Measurements from ENCODE around the gene C2orf81. TPM values are rescaled to one million over a fixed set of nuclear protein-coding genes. Genes with fewer than 3 reads are reported as not detected.

The C2orf81 gene
- total and polyA plus RNA-seq, 12 donors: 0.36 to 7.1 (median 1.8) TPM

DNA sequence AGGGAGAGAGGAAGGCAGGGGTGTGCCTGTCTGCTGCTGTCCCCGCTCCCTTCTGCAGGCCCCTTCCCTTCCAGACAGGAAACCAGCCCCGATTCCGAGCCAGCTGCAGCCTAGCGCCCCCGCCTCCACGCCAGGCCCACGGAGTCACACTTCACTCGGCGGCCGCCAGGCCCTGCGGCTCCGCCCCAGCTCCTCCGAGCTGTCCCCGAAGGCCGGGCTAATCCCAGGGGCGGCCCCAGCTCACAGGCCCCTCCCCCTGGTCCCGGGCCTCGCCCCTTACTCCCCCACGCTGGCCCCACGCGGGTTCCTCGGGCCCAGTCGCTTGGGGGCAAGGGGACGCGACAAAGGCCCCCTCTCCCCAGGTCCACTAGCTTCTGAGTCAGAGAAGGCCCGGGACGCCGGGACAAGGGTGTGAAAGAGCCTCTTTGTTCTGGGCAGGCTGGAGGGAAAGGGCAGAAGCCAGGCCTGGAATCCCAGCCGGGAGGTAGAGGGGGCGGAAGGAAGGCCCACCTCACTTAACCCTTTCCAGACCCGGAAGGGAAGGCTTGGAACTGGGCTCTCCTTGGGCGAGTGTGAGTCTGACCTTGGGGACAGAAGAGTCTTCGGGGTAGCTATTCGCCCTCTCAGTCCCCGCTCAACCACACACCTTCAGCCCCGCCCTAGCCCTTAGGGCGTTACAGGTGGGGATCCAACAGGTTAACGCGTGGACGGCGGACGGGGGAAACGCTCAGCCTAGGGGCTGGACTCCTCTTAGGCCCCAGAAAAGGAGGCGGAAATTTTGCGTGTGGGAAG, 19.2 kb upstream of the C2orf81 start:
- intact Hi-C loops (cut with DNase I): no loop called here
- peak; percentile 17 to 66 for TF ChIP-seq POLR2A (IDR thresholded peaks at IDR 0.05)
- TF ChIP-seq, protein P1, sequence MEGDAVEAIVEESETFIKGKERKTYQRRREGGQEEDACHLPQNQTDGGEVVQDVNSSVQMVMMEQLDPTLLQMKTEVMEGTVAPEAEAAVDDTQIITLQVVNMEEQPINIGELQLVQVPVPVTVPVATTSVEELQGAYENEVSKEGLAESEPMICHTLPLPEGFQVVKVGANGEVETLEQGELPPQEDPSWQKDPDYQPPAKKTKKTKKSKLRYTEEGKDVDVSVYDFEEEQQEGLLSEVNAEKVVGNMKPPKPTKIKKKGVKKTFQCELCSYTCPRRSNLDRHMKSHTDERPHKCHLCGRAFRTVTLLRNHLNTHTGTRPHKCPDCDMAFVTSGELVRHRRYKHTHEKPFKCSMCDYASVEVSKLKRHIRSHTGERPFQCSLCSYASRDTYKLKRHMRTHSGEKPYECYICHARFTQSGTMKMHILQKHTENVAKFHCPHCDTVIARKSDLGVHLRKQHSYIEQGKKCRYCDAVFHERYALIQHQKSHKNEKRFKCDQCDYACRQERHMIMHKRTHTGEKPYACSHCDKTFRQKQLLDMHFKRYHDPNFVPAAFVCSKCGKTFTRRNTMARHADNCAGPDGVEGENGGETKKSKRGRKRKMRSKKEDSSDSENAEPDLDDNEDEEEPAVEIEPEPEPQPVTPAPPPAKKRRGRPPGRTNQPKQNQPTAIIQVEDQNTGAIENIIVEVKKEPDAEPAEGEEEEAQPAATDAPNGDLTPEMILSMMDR (IDR thresholded peaks at IDR 0.05): peak in 5 of 6 experiments; percentile 40 to 60 (median 42)
- Histone ChIP-seq H3K27ac (peak overlapping the region in 3 of 5 donors; percentile 60 to 74 (median 71)), H3K27me3 (peaks cover 11% of the 10 kb centered on the region), H3K4me3 (peak overlapping the region; percentile 0 to 74 (median 64)), H3K4me1 (replicated peaks in 1 of 2) (peaks cover 13 to 28% of the 10 kb centered on the region in 2 donors), H3K9me3 (replicated peaks in 1 of 3) (no peaks in the 10 kb centered on the region), H3K36me3 (replicated peaks in 1 of 2) (no peaks in the 10 kb centered on the region)
- DNase-seq: peak; percentile 84 to 88 (median 86)
- WGBS, 4 donors: 15 to 22% (median 18%) methylated on average over 19 to 45 of the region's 45 CpGs

DNA sequence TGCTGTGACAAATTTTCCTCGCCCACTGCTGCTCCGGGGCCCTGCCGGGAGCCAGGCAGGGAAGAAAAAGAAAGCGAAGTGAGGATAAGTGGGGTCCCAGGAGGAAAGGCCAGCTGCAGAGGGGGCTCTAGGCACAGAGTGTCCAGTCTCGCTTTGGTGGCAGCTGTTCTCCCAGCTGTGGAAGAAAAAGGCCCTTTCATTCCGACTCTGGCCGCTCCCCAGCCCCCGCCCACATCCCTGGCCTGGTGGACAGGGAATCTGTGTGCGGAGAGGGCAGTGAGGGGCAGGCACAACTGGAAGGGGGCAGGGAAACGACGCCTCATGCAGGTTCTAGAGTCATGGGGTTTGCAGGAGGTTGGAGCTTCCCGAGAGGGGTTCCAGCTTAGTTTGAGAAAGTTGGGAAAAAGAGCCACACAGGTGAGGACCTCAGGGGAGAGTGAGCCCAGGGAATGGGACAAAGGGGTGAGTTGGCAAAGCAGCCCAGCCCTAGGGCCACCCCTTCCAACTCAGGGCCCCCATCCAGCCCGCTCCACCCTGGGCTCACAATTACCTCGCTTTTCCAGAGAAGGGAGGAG, 18.5 kb upstream of the C2orf81 start:
- no peaks in the 10 kb centered on the region for H3K9me3 ChIP-seq (replicated peaks in 1 of 3)
- 5 to 14% (median 11%) methylated on average over 12 to 14 of the region's 14 CpGs for WGBS, 4 donors
- peaks cover 13 to 28% of the 10 kb centered on the region in 2 donors for H3K4me1 ChIP-seq (replicated peaks in 1 of 2)
- intact Hi-C loops (cut with DNase I): no loop called here
- H3K27ac ChIP-seq: peak overlapping the region in 3 of 5 donors; percentile 60 to 74 (median 71)
- H3K36me3 ChIP-seq (replicated peaks in 1 of 2): no peaks in the 10 kb centered on the region
- peak; percentile 53 to 80 (median 67) for DNase-seq
- H3K4me3 ChIP-seq: peak overlapping the region; percentile 0 to 74 (median 64)
- no peak for TF ChIP-seq POLR2A (IDR thresholded peaks at IDR 0.05)
- TF ChIP-seq, protein P1 (IDR thresholded peaks at IDR 0.05): no peak
- H3K27me3 ChIP-seq: peaks cover 11% of the 10 kb centered on the region

DNA sequence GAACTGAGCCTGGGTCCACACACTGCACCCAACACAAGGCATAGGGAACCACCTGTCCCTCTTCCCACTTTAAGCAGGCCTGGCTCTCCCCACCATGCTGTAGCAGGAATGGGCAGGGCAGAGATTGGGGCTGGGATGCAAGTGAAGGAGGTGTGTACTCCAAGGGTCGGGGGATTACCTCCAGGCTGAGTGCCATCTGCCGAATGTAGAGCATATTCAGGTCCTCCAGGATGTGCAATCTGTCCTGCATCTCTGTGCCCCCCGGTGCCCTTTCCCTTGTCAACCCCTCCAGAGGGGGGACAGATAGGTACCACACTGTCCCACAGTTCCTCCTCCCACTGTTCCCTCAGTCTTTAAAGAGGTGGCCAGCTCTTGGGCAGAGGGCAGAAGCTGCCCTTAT, 18.0 kb upstream of the C2orf81 start:
- H3K4me1 ChIP-seq (replicated peaks in 1 of 2): peaks cover 13 to 28% of the 10 kb centered on the region in 2 donors
- H3K36me3 ChIP-seq (replicated peaks in 1 of 2): no peaks in the 10 kb centered on the region
- DNase-seq: no peak
- peak overlapping the region in 3 of 5 donors; percentile 60 to 74 (median 71) for H3K27ac ChIP-seq
- peaks cover 11% of the 10 kb centered on the region for H3K27me3 ChIP-seq
- peak overlapping the region in 2 of 4 donors; percentile 65 to 74 for H3K4me3 ChIP-seq
- no peaks in the 10 kb centered on the region for H3K9me3 ChIP-seq (replicated peaks in 1 of 3)
- intact Hi-C loops (cut with DNase I): no loop called here
- 29 to 55% (median 45%) methylated on average over 3 of the region's 3 CpGs; no CpG with 5 or more reads in 1 of the 4 donors for WGBS, 4 donors
- TF ChIP-seq, protein P1 (IDR thresholded peaks at IDR 0.05): no peak
- TF ChIP-seq POLR2A (IDR thresholded peaks at IDR 0.05): no peak

DNA sequence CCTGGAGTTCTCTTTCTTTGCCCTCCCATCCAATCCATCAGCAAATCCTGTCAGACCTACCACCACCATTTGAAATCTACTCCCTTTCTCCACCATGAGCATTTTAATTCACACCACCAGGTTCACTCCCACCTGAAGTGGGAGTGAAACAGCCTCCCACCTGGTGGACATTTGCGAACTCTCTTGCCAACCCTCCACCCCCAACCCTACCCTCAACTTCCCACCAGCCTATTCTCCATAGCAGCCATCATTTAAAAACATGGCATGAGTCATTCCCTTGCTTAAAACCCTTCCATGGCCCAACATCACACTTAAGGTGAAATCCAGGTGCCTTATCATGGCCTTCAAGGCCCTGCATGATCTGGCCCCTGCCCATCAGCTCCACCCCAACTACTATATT, 16.8 kb upstream of the C2orf81 start:
- H3K4me1 ChIP-seq (replicated peaks in 1 of 2): peaks cover 13 to 28% of the 10 kb centered on the region in 2 donors
- H3K27me3 ChIP-seq: peaks cover 11% of the 10 kb centered on the region
- DNase-seq: no peak
- intact Hi-C loops (cut with DNase I): no loop called here
- no peak for TF ChIP-seq POLR2A (IDR thresholded peaks at IDR 0.05)
- TF ChIP-seq, protein P1 (IDR thresholded peaks at IDR 0.05): no peak
- H3K36me3 ChIP-seq (replicated peaks in 1 of 2): no peaks in the 10 kb centered on the region
- H3K9me3 ChIP-seq (replicated peaks in 1 of 3): no peaks in the 10 kb centered on the region
- H3K27ac ChIP-seq: no peak overlapping the region
- H3K4me3 ChIP-seq: no peak overlapping the region
- 88 to 100% (median 95%) methylated on average over 1 of the region's 1 CpG for WGBS, 4 donors

All from adrenal gland (tissue), 12 donors.